ENCODE results near the gene IL22.

IL22 gene

GRCh38 chr12:68263366-68263765, 10.0 kb upstream of the IL22 start:
- no peak for DNase-seq

GRCh38 chr12:68261896-68262295, 8.5 kb upstream of the IL22 start:
- no peak for DNase-seq

GRCh38 chr12:68260153-68260552, 6.7 kb upstream of the IL22 start:
- DNase-seq = no peak

- DNase-seq = no peak
These were observed 6.0 kb upstream of the IL22 start for GRCh38 chr12:68259318-68259940.

- DNase-seq = no peak
These were observed 1.3 kb downstream of the IL22 start for GRCh38 chr12:68252077-68252476.

- DNase-seq = no peak
These were observed 3.0 kb downstream of the IL22 start for GRCh38 chr12:68250454-68250853.

- DNase-seq = no peak
These were observed 5.6 kb downstream of the IL22 start for GRCh38 chr12:68247785-68248184.

- DNase-seq = no peak
These were observed 7.1 kb downstream of the IL22 start for GRCh38 chr12:68246350-68246749.

- DNase-seq = no peak
These were observed 8.0 kb downstream of the IL22 start for GRCh38 chr12:68245180-68246021.

GRCh38 chr12:68242777-68243176, 10.6 kb downstream of the IL22 start:
- DNase-seq = no peak

GRCh38 chr12:68240975-68241374, 12.4 kb downstream of the IL22 start:
- DNase-seq = no peak

- no peak for DNase-seq
These were observed 13.3 kb downstream of the IL22 start for GRCh38 chr12:68240079-68240478.

GRCh38 chr12:68239309-68239982, 14.0 kb downstream of the IL22 start:
- no peak for DNase-seq

- DNase-seq = no peak
These were observed 15.8 kb downstream of the IL22 start for GRCh38 chr12:68237619-68238018.

GRCh38 chr12:68237078-68237477, 16.3 kb downstream of the IL22 start:
- DNase-seq = no peak

- DNase-seq = no peak
These were observed 16.9 kb downstream of the IL22 start for GRCh38 chr12:68236421-68237059.

- DNase-seq = no peak
These were observed 17.8 kb downstream of the IL22 start for GRCh38 chr12:68235576-68235975.

- DNase-seq = no peak
These were observed 19.3 kb downstream of the IL22 start for GRCh38 chr12:68234140-68234539.

GRCh38 chr12:68233498-68233897, 19.9 kb downstream of the IL22 start:
- DNase-seq = no peak

GRCh38 chr12:68231691-68232090, 21.7 kb downstream of the IL22 start:
- DNase-seq = no peak

- no peak for DNase-seq
These were observed 22.2 kb downstream of the IL22 start for GRCh38 chr12:68231229-68231628.

- DNase-seq = no peak
These were observed 23.4 kb downstream of the IL22 start for GRCh38 chr12:68229956-68230355.

GRCh38 chr12:68227356-68227755, 26.0 kb downstream of the IL22 start:
- DNase-seq = no peak
